Subcutaneous adipose tissue (tissue), 4 donors: ENCODE results near the gene FRY. TPM values are rescaled to one million over a fixed set of nuclear protein-coding genes. Genes with fewer than 3 reads are reported as not detected.

Source experiments
- CTCF ChIP-seq: fragments of 450-650 bp; IDR thresholded peaks from one replicate; pipeline ENCODE4 v1.5.1; 2016; ENCODE audit warnings: low read depth, mild to moderate bottlenecking, control low read depth, antibody characterized with exemption, moderate library complexity
- total RNA-seq, 4 donors: library from RNA; depleted of rRNA; stranded (reverse); fragments of >200 nt; gene quantifications; one replicate each; pipeline ENCODE4 v1.1.0, GENCODE V29; 2016

FRY gene
- total RNA-seq, 4 donors from 2014 or later = 26.2 to 71.6 (median 41.1) TPM

GRCh38 chr13:32191452-32191998, 160.0 kb downstream of the FRY start:
- TF ChIP-seq CTCF = no peak

GRCh38 chr13:32195713-32196112, 164.1 kb downstream of the FRY start:
- TF ChIP-seq CTCF = no peak

- no peak for TF ChIP-seq CTCF
These were observed 167.6 kb downstream of the FRY start for GRCh38 chr13:32199168-32199567.

GRCh38 chr13:32200741-32201140, 169.2 kb downstream of the FRY start:
- no peak for TF ChIP-seq CTCF

- TF ChIP-seq CTCF = no peak
These were observed 170.2 kb downstream of the FRY start for GRCh38 chr13:32201809-32202208.

- no peak for TF ChIP-seq CTCF
These were observed 170.7 kb downstream of the FRY start for GRCh38 chr13:32202268-32202667.

- no peak for TF ChIP-seq CTCF
These were observed 171.6 kb downstream of the FRY start for GRCh38 chr13:32203221-32203620.
